OCI-M1 (cell line): Measurements from ENCODE around the gene LUZP4.
"Not testable (repeated sequence)": the region's sequence is repeated elsewhere in the genome, so short reads cannot be mapped to it uniquely, and the experiment has no call there.

ENCODE experiments used
- DNase-seq: peaks from one replicate; lab custom pipeline; 2025; lab: John Stamatoyannopoulos, UW

Gene LUZP4

DNA sequence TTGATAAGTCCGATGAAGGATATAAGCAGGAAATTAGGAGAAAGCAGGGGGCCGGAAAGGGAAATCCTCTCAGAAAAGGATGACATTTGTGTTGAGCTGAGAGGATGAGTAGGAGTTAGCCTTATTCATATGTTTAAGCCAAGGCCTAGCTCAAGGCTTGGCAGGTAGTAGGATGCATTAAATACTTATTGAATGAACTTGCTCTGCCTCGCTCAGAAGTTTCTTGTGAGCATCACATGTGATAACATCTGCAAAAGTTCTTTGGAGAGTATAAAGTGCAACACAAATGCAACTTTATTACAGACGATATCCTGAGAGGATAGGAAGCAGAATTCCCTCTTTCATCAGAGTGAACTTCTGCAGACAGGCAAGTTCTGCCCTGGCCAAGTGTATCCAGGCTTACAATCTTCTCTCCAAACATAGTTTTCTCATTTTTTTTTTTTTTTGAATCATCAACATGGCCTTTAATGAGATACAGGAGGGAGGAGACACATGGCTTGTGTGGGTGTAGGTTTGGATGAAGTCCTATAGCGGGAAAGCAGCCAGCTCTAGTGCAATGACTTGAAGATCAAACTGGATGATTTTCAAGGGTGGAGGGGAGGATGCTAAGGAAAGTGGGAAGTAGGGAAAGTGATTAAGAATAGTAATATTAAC, 48.1 kb downstream of the LUZP4 start:
- no peak for DNase-seq

- no peak for DNase-seq
These were observed 50.0 kb downstream of the LUZP4 start for GRCh38 chrX:115339441-115340025.

DNA sequence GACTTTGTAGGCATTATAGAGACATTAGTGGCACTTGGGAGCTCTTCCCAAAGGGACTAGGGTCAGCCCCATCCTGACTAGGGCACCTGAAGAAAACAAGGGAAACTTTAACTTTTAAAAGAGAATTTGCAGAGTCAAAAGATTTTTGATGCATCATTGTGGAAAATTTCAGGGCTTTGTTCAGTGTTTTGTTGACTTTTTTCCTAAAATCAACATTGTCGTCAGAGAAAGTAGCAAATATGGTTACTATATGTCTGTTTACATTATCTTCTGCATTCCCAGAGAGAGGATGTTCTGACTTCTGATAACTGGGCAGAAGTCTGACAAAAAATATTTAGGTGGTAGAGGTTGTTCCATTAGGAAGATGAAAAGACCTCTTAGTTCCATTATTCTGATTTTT, 51.9 kb downstream of the LUZP4 start:
- DNase-seq = no peak

- peak; percentile 53 for DNase-seq
These were observed 55.5 kb downstream of the LUZP4 start for GRCh38 chrX:115344885-115345614.

DNA sequence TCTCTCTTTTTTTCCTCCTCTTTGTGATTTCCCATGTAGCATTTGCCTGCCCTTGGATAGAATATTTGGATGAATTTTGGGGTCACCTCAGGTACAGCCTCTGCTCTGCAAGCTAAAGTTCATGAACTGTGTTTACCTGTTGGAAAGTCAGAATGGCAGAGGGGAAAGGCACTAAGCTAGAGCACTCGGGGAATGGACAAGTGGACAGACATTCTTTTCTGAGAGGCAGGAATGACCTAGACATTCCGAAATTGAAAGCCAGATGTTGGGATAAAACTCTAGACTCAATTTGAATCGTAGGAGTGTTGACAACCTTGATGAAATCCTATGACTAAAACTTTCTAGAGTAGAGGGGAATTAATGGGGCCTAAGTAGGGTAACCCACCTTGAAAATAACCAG, 56.1 kb downstream of the LUZP4 start:
- no peak for DNase-seq

- DNase-seq = not testable (repeated sequence)
These were observed 57.2 kb downstream of the LUZP4 start for GRCh38 chrX:115346738-115347137.

GRCh38 chrX:115348446-115349225, 59.1 kb downstream of the LUZP4 start:
- no peak for DNase-seq

DNA sequence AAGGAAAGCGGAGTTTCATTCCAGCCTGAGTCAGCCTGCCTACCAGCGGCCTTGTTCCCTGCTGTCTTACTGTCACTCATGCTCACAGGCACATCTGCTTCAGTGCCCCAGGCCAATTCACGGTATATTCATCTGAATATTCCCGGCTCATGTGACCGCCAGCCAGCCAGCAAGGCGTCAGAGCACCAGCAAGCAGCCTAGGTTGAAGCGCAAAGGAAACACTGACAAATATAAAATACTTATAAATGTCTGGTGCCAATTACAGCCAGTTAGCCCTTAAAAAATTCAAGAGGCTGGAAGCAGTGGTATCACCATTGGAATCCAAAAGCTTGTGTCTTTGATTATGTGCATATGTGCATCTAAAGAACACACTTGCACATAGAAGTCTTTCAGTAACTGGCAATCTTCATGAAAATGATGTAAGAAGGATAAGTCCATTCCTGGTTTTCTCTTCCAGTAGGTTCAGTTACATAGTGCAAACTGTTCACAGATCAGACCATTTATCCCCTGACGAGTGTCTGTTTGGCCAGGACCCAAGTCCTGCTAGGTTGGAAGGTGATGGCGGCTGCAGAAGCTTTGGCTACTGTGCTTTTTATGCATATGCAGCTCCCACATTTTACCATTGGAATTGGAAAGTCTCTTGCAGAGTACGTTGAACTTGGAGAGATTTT, 61.3 kb downstream of the LUZP4 start:
- no peak for DNase-seq

DNA sequence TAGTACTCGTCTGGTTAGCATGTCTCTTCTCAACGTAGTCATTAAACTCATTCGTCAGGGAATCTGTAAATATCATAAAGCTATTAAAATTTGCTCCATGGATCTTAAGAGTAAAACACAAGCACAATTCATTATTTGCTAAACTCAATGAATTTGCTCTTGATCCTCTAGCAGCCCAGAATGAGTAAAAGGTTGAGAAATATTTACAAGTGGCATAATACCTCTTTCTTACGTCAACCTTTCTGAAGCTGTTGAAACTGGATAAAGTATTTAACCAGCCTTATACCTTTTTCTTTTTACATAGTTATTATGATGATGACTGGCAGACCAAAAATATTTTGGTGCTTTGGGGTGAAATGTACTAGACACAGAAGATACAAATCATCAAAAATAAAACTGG, 66.9 kb downstream of the LUZP4 start:
- DNase-seq = no peak
